HepG2 (cell line): ENCODE measurements around the gene FSIP1. TPM values are rescaled to one million over a fixed set of nuclear protein-coding genes. Genes with fewer than 3 reads are reported as not detected.

Experiments
- ATAC-seq: fragments of 200-7000 bp; cut with Tn5 transposase; 3 replicates; pipeline ENCODE4 v1.9.1; 2020; ENCODE audit warnings: mild to moderate bottlenecking, moderate library complexity
- BruUV-seq: library from RNA; stranded (reverse); fragments of 400-500 nt; replicated peaks from 2 replicates; lab custom pipeline; 2021; lab: Mats Ljungman, UMichigan
- CTCF ChIA-PET: fragments of 300-600 bp; formaldehyde crosslinking; extraction: SDS; loops from one replicate; lab custom pipeline; 2021; ENCODE audit warnings: low total read pairs, inconsistent platforms, low intra/inter-chr PET ratio; lab: Yijun Ruan, JAX
- POLR2A ChIA-PET: fragments of 350-600 bp; sonication (Branson Sonifier 250); formaldehyde crosslinking; loops from one replicate; lab custom pipeline; 2020; ENCODE audit warnings: antibody characterized with exemption, inconsistent platforms; lab: Yijun Ruan, JAX
- DNase-seq: peaks from one replicate; pipeline ENCODE4 v3.0.0-alpha.2; 2015; ENCODE audit warnings: low spot score
- FAIRE-seq: peaks from 3 replicates; lab custom pipeline; 2011; peaks lifted over from hg19 to GRCh38; lab: Jason Lieb, UNC
- H2AFZ ChIP-seq: one replicate; pipeline ENCODE4 v1.6.1; 2011; ENCODE audit warnings: low read length, inconsistent platforms
- H3K27ac ChIP-seq: fragments of 300-600 bp; 3 replicates; pipeline ENCODE4 v1.8.0; 2011; ENCODE audit warnings: mixed run types, mild to moderate bottlenecking, mixed read lengths, low read length, inconsistent platforms; ENCODE audit not compliant: insufficient read depth; ENCODE audit errors: extremely low read length
- H3K27me3 ChIP-seq, 2 experiments: fragments of 200-600 bp in 1 of 2; 2 replicates in 1 of 2; 3 replicates in 1 of 2; pipeline versions ENCODE4 v1.6.0 to v1.8.0; 2011; ENCODE audit warnings: low read length in 2 of 2, mild to moderate bottlenecking in 2 of 2, moderate library complexity in 2 of 2, inconsistent platforms in 1 of 2; ENCODE audit not compliant: insufficient read depth in 2 of 2, control insufficient read depth in 1 of 2
- H3K36me3 ChIP-seq, 2 experiments: fragments of 200-600 bp in 1 of 2; replicated peaks in 1 of 2; 2 replicates in 1 of 2; 3 replicates in 1 of 2; pipeline versions ENCODE4 v1.5.1 to v1.8.0; 2011; ENCODE audit warnings: low read length in 2 of 2, inconsistent platforms in 1 of 2; ENCODE audit not compliant: insufficient read depth in 2 of 2, control insufficient read depth in 1 of 2
- H3K4me1 ChIP-seq: 2 replicates; pipeline ENCODE4 v1.5.1; 2012; ENCODE audit warnings: low read length, inconsistent platforms; ENCODE audit not compliant: insufficient read depth
- H3K4me2 ChIP-seq: 2 replicates; pipeline ENCODE4 v1.6.0; 2011; ENCODE audit warnings: low read depth, low read length, inconsistent platforms
- H3K4me3 ChIP-seq, 3 experiments: fragments of 200-600 bp in 1 of 3; sonication (generic), shearing (Covaris generic) in 1 of 3; replicated peaks in 1 of 3; 2 replicates each; pipeline ENCODE4 v1.5.1; 2011 to 2016; ENCODE audit warnings: low read length in 3 of 3, inconsistent platforms in 2 of 3, low read depth in 2 of 3, mild to moderate bottlenecking in 2 of 3, control low read depth in 1 of 3, mixed read lengths in 1 of 3; ENCODE audit not compliant: insufficient read depth in 1 of 3
- H3K79me2 ChIP-seq: one replicate; pipeline ENCODE4 v1.6.1; 2011; ENCODE audit warnings: low read length, inconsistent platforms; ENCODE audit not compliant: insufficient read depth
- H3K9ac ChIP-seq: 2 replicates; pipeline ENCODE4 v1.6.0; 2011; ENCODE audit warnings: mild to moderate bottlenecking, low read depth, low read length, inconsistent platforms; ENCODE audit not compliant: insufficient read depth
- H3K9me3 ChIP-seq: 2 replicates; pipeline ENCODE4 v1.5.1; 2012; ENCODE audit warnings: mild to moderate bottlenecking, low read length
- H4K20me1 ChIP-seq: 2 replicates; pipeline ENCODE4 v1.6.0; 2011; ENCODE audit warnings: inconsistent platforms, mild to moderate bottlenecking, low read length, moderate library complexity; ENCODE audit not compliant: insufficient read depth
- CREBL2 ChIP-seq: sonication (generic); formaldehyde crosslinking; IDR thresholded peaks from 2 replicates; pipeline ENCODE4 v1.8.1; 2023; ENCODE audit warnings: missing genetic modification reagents, mild to moderate bottlenecking, borderline replicate concordance
- CTCF ChIP-seq: sonication (generic); formaldehyde crosslinking; IDR thresholded peaks from 2 replicates; pipeline ENCODE4 v1.5.0; 2020; ENCODE audit warnings: mild to moderate bottlenecking, missing genetic modification reagents, moderate library complexity
- ELF3 ChIP-seq: IDR thresholded peaks from 2 replicates; pipeline ENCODE4 v1.6.1; 2016; ENCODE audit warnings: missing genetic modification reagents, missing compliant biosample characterization
- ETV5 ChIP-seq: IDR thresholded peaks from 2 replicates; pipeline ENCODE4 v1.6.1; 2018; ENCODE audit warnings: missing biosample characterization, missing genetic modification reagents, inconsistent platforms, borderline replicate concordance
- GABPB1 ChIP-seq: IDR thresholded peaks from 2 replicates; pipeline ENCODE4 v1.6.1; 2016; ENCODE audit warnings: mild to moderate bottlenecking, missing genetic modification reagents, moderate library complexity, missing compliant biosample characterization
- HOMEZ ChIP-seq: IDR thresholded peaks from 2 replicates; pipeline ENCODE4 v1.6.1; 2016; ENCODE audit warnings: low read depth
- HOXA3 ChIP-seq: sonication (generic); formaldehyde crosslinking; IDR thresholded peaks from 2 replicates; pipeline ENCODE4 v1.5.0; 2020; ENCODE audit warnings: missing genetic modification reagents
- RAD21 ChIP-seq: fragments of 450-650 bp; formaldehyde crosslinking; IDR thresholded peaks from 2 replicates; pipeline ENCODE4 v1.5.0; 2020; ENCODE audit warnings: mild to moderate bottlenecking
- SMC3 ChIP-seq: IDR thresholded peaks from 2 replicates; pipeline ENCODE4 v1.6.1; 2011; ENCODE audit warnings: low read length, improper control_type of control experiment
- SMYD3 ChIP-seq: sonication (generic); formaldehyde crosslinking; IDR thresholded peaks from 2 replicates; pipeline ENCODE4 v1.8.1; 2023; ENCODE audit warnings: mild to moderate bottlenecking, missing genetic modification reagents
- STAG1 ChIP-seq: sonication (generic); formaldehyde crosslinking; IDR thresholded peaks from 2 replicates; pipeline ENCODE4 v1.4.0; 2020; ENCODE audit warnings: missing genetic modification reagents
- TCF12 ChIP-seq, 2 experiments: fragments of 450-650 bp in 1 of 2; sonication (generic) in 1 of 2; formaldehyde crosslinking in 1 of 2; IDR thresholded peaks; 2 replicates each; pipeline versions ENCODE4 v1.6.1 to v1.8.0; 2017 to 2022; ENCODE audit warnings: antibody characterized with exemption in 1 of 2, mild to moderate bottlenecking in 1 of 2, missing genetic modification reagents in 1 of 2, moderate library complexity in 1 of 2
- ZFP90 ChIP-seq: sonication (generic); formaldehyde crosslinking; IDR thresholded peaks from 2 replicates; pipeline ENCODE4 v1.8.0; 2022; ENCODE audit warnings: missing genetic modification reagents, mild to moderate bottlenecking, inconsistent platforms, borderline replicate concordance
- ZNF121 ChIP-seq: sonication (generic); formaldehyde crosslinking; IDR thresholded peaks from 2 replicates; pipeline ENCODE4 v1.5.0; 2020; ENCODE audit warnings: mild to moderate bottlenecking, missing genetic modification reagents
- ZNF780A ChIP-seq: sonication (generic); formaldehyde crosslinking; IDR thresholded peaks from 2 replicates; pipeline ENCODE4 v1.8.0; 2022; ENCODE audit warnings: mild to moderate bottlenecking, missing genetic modification reagents, moderate library complexity
- ZNF782 ChIP-seq: sonication (generic); formaldehyde crosslinking; IDR thresholded peaks from 2 replicates; pipeline ENCODE4 v1.4.0; 2020; ENCODE audit warnings: missing genetic modification reagents, mild to moderate bottlenecking, borderline replicate concordance
- ZNF891 ChIP-seq: sonication (generic); formaldehyde crosslinking; IDR thresholded peaks from 2 replicates; pipeline ENCODE4 v1.5.0; 2020; ENCODE audit warnings: mild to moderate bottlenecking, missing genetic modification reagents
- WGBS: methylation state at CpG from one replicate; pipeline ENCODE4 v1.1.6; 2017; ENCODE audit warnings: low lambda C conversion rate; 5-methylcytosine and 5-hydroxymethylcytosine counted together
- in situ Hi-C: cut with HindIII; loops from 2 replicates; pipeline ENCODE4 v1.10.0; 2017; ENCODE audit warnings: low pct_unique_long_range_greater_than_20kb; ENCODE audit not compliant: extremely low pct_ligation_motif_present
- intact Hi-C: fragments of 100-400 bp; cut with micrococcal nuclease; formaldehyde crosslinking; loops from one replicate; pipeline ENCODE4 v1.10.0; 2022; ENCODE audit not compliant: unreplicated experiment
- polyA plus RNA-seq, 8 experiments: library from polyadenylated mRNA; depleted of rRNA in 3 of 8; stranded (reverse) in 7 of 8; unstranded in 1 of 8; fragments of >200 nt; fragmentation: Illumina TruSeq in 4 of 8; extraction: Trizol in 4 of 8; gene quantifications; 2 replicates each; pipeline versions ENCODE4 v1.2.1 to v1.2.3, GENCODE V29; 2011 to 2016; ENCODE audit warnings: low read depth in 4 of 8, missing spikeins in 1 of 8, mixed read lengths in 1 of 8; ENCODE audit not compliant: insufficient read depth in 1 of 8
- total RNA-seq, 5 experiments: library from RNA; depleted of rRNA; stranded (reverse); fragments of >200 nt; fragmentation: Illumina TruSeq; extraction: Trizol; gene quantifications; 2 replicates each; pipeline ENCODE4 v1.2.3, GENCODE V29; 2016; ENCODE audit warnings: low read depth in 1 of 5

Gene FSIP1
- total and polyA plus RNA-seq, 2 of the 13 experiments (the other 11 are each of a cell fraction or from before 2014, with no cell fraction given), result 0.18 TPM; not detected in 1

- Histone ChIP-seq H3K4me2 (no peak overlapping the region), H3K79me2 (no peaks in the 10 kb centered on the region), H4K20me1 (no peaks in the 10 kb centered on the region), H2AFZ (no peak overlapping the region), H3K9ac (no peak overlapping the region), H3K27ac (no peak overlapping the region), H3K36me3 (no peaks in the 10 kb centered on the region), H3K9me3 (no peaks in the 10 kb centered on the region), H3K4me1 (no peaks in the 10 kb centered on the region), H3K27me3 (0 out of 5 replicates have a peak, but pooled peaks cover 0 to 7% of the 10 kb centered on the region in 2 experiments), H3K4me3 (no peak overlapping the region)
- ChIA-PET POLR2A (no interaction called here), CTCF (interaction anchor here (1.3 kb wide), 1 partner anchor 73 kb away, joined by 8 read pairs; no protein-coding TSS in a partner anchor)
- DNase-seq (peak; percentile 36), ATAC-seq (peak; percentile 96), FAIRE-seq (peak; percentile 77)
- in situ Hi-C loops (no loop called here), intact Hi-C loops (loop anchor here (1.0 kb wide), 1 partner anchor 74 kb away; no protein-coding TSS in a partner anchor)
- TF ChIP-seq ETV5 (CRISPR knock-in tag) (peak; percentile 30; the same call in 1 of the 2 replicates), HOXA3 (CRISPR knock-in tag) (0 out of 2 replicates have a peak, but pooled peaks have one; percentile 16), CREBL2 (CRISPR knock-in tag) (no peak), ZFP90 (CRISPR knock-in tag) (no peak), GABPB1 (CRISPR knock-in tag) (peak; percentile 17; the same call in 1 of the 2 replicates), ZNF780A (no peak), ZNF121 (CRISPR knock-in tag) (peak; percentile 59; the same call in 1 of the 2 replicates), RAD21 (CRISPR knock-in tag) (0 out of 2 replicates have a peak, but pooled peaks have one; percentile 26), CTCF (CRISPR knock-in tag) (peak; percentile 69), SMYD3 (CRISPR knock-in tag) (no peak), ZNF891 (CRISPR knock-in tag) (peak; percentile 46; the same call in 1 of the 2 replicates), HOMEZ (CRISPR knock-in tag) (no peak), STAG1 (CRISPR knock-in tag) (peak; percentile 67), SMC3 (peak; percentile 76; the same call in 1 of the 2 replicates), TCF12 (IDR thresholded peaks at IDR 0.05) (no peak), TCF12 (CRISPR knock-in tag; IDR thresholded peaks at IDR 0.05) (no peak), ELF3 (CRISPR knock-in tag) (no peak), ZNF782 (0 out of 2 replicates have a peak, but pooled peaks have one; percentile 50)
- BruUV-seq, result no TSS peak
- WGBS, result 14% methylated on average over 2 of the region's 19 CpGs
Observed at GRCh38 chr15:39801641-39802309, 19.1 kb upstream of the FSIP1 start.
